Stomach (tissue), 9 donors: Measurements from ENCODE around the gene TTLL11. TPM values are rescaled to one million over a fixed set of nuclear protein-coding genes. Genes with fewer than 3 reads are reported as not detected.
"Not testable (repeated sequence)": the region's sequence is repeated elsewhere in the genome, so short reads cannot be mapped to it uniquely, and the experiment has no call there.

Source experiments
- DNase-seq, 2 donors: peaks; one replicate each; pipeline versions ENCODE4 v3.0.0 to v3.0.0-alpha.2; 2013 to 2019
- H3K27ac ChIP-seq, 5 donors: fragments of 200-600 bp in 4 of 5; sonication (generic) in 4 of 5; one replicate each; pipeline ENCODE4 v1.5.1; 2013 to 2019; ENCODE audit warnings: mild to moderate bottlenecking in 1 of 5, moderate library complexity in 1 of 5
- H3K27me3 ChIP-seq, 3 donors: fragments of 200-600 bp; sonication (generic); one replicate each; pipeline ENCODE4 v1.5.1; 2017 to 2019; ENCODE audit warnings: mixed run types in 1 of 3
- H3K36me3 ChIP-seq, 4 donors: fragments of 200-600 bp; sonication (generic); 1 replicate in 3 of 4; 2 replicates in 1 of 4; pipeline ENCODE4 v1.5.1; 2016 to 2019
- H3K4me1 ChIP-seq, 4 donors: fragments of 200-600 bp; sonication (generic); one replicate each; pipeline ENCODE4 v1.5.1; 2016 to 2019
- H3K4me3 ChIP-seq, 4 donors: fragments of 200-600 bp; sonication (generic) in 3 of 4; one replicate each; pipeline ENCODE4 v1.5.1; 2016 to 2019; ENCODE audit warnings: mild to moderate bottlenecking in 1 of 4
- H3K9me3 ChIP-seq, 4 donors: fragments of 200-600 bp; sonication (generic); one replicate each; pipeline ENCODE4 v1.5.1; 2016 to 2019
- CTCF ChIP-seq, 7 experiments: fragments of 450-650 bp in 4 of 7; fragments of 200-600 bp in 3 of 7; sonication (generic) in 3 of 7; IDR thresholded peaks; one replicate each; pipeline ENCODE4 v1.5.1; 2016 to 2019; ENCODE audit warnings: antibody characterized with exemption in 7 of 7, control low read depth in 2 of 7, mild to moderate bottlenecking in 1 of 7
- EP300 ChIP-seq: sonication (generic); formaldehyde crosslinking; IDR thresholded peaks from one replicate; pipeline ENCODE4 v1.6.1; 2017; ENCODE audit warnings: antibody characterized with exemption
- POLR2A ChIP-seq, 4 donors: fragments of 450-650 bp; IDR thresholded peaks; one replicate each; pipeline ENCODE4 v1.6.1; 2016; ENCODE audit warnings: antibody characterized with exemption in 4 of 4, control low read depth in 2 of 4, mild to moderate bottlenecking in 1 of 4, moderate library complexity in 1 of 4
- POLR2AphosphoS5 ChIP-seq, 3 donors: sonication (generic); formaldehyde crosslinking; IDR thresholded peaks; one replicate each; pipeline ENCODE4 v1.6.1; 2016; ENCODE audit warnings: antibody characterized with exemption in 3 of 3
- WGBS, 5 donors: extraction: QIAGEN DNeasy Blood & Tissue Kit in 3 of 5; methylation state at CpG; one replicate each; pipeline versions ENCODE4 v1.1.5 to v1.1.7; 2013 to 2018; 5-methylcytosine and 5-hydroxymethylcytosine counted together
- intact Hi-C: fragments of 100-400 bp; cut with DNase I; formaldehyde crosslinking; loops from one replicate; pipeline ENCODE4 v1.15.1; 2023; ENCODE audit warnings: low total_unique reads
- polyA plus RNA-seq, 3 donors: library from polyadenylated mRNA; stranded (reverse); fragments of 200-250 nt; gene quantifications; one replicate each; pipeline ENCODE4 v1.2.3, GENCODE V29; 2013
- total RNA-seq, 5 donors: library from RNA; depleted of rRNA; stranded (reverse); fragments of >200 nt; gene quantifications; one replicate each; pipeline versions ENCODE4 v1.1.0 to v1.2.3, GENCODE V29; 2014 to 2016
- donor health status: healthy with polysubstance abuse.
- donor health status: Bipolar disorder and iron deficiency.
- donor health status: healthy.

Gene TTLL11
- total and polyA plus RNA-seq, 8 donors, result 3.6 to 18.2 (median 9.4) TPM

- Histone ChIP-seq H3K36me3 (no peaks in the 10 kb centered on the region), H3K27ac (no peak overlapping the region), H3K4me1 (peaks cover 0 to 5% (median 0%) of the 10 kb centered on the region in 4 donors), H3K9me3 (peaks cover 0 to 4% (median 0%) of the 10 kb centered on the region in 4 donors), H3K4me3 (no peak overlapping the region), H3K27me3 (no peaks in the 10 kb centered on the region)
- DNase-seq, result no peak
- WGBS, 5 donors, result 79 to 90% (median 84%) methylated on average over 20 to 27 of the region's 27 CpGs
- TF ChIP-seq EP300 (no peak), POLR2A (IDR thresholded peaks at IDR 0.05) (no peak), CTCF (IDR thresholded peaks at IDR 0.05) (no peak), POLR2AphosphoS5 (IDR thresholded peaks at IDR 0.05) (no peak)
- intact Hi-C loops, result no loop called here
These were observed 196.6 kb downstream of the TTLL11 start for GRCh38 chr9:121896545-121896943.

GRCh38 chr9:121895818-121896544 is 197.1 kb downstream of the TTLL11 start:
- DNase-seq, result peak; percentile 76 to 78
- Histone ChIP-seq H3K4me3 (no peak overlapping the region), H3K36me3 (no peaks in the 10 kb centered on the region), H3K27ac (no peak overlapping the region), H3K27me3 (no peaks in the 10 kb centered on the region), H3K4me1 (peaks cover 0 to 3% (median 0%) of the 10 kb centered on the region in 4 donors), H3K9me3 (peaks cover 0 to 4% (median 0%) of the 10 kb centered on the region in 4 donors)
- intact Hi-C loops, result no loop called here
- TF ChIP-seq CTCF (IDR thresholded peaks at IDR 0.05) (peak in 1 of 7 experiments; percentile 16), POLR2AphosphoS5 (IDR thresholded peaks at IDR 0.05) (no peak)
- 31 to 44% (median 42%) methylated on average over 12 of the region's 12 CpGs for WGBS, 5 donors

- 51 to 85% (median 71%) methylated on average over 7 of the region's 7 CpGs for WGBS, 5 donors
- Histone ChIP-seq H3K27ac (no peak overlapping the region), H3K9me3 (peaks cover 0 to 4% (median 0%) of the 10 kb centered on the region in 4 donors), H3K4me3 (no peak overlapping the region), H3K36me3 (no peaks in the 10 kb centered on the region), H3K27me3 (no peaks in the 10 kb centered on the region), H3K4me1 (peaks cover 0 to 3% (median 0%) of the 10 kb centered on the region in 4 donors)
- DNase-seq, result no peak
- intact Hi-C loops, result no loop called here
- TF ChIP-seq EP300, result no peak
- no peak for TF ChIP-seq POLR2AphosphoS5 (IDR thresholded peaks at IDR 0.05)
- no peak for TF ChIP-seq CTCF (IDR thresholded peaks at IDR 0.05)
- no peak for TF ChIP-seq POLR2A (IDR thresholded peaks at IDR 0.05)
These were observed 197.8 kb downstream of the TTLL11 start for GRCh38 chr9:121895358-121895757.

- H3K27me3 ChIP-seq, H3K27ac ChIP-seq, H3K9me3 ChIP-seq, H3K4me1 ChIP-seq, intact Hi-C loops, H3K4me3 ChIP-seq, H3K36me3 ChIP-seq, DNase-seq: not testable (repeated sequence)
- 43 to 96% (median 69%) methylated on average over 2 of the region's 2 CpGs for WGBS, 5 donors
These were observed 198.7 kb downstream of the TTLL11 start for GRCh38 chr9:121894380-121894779.

GRCh38 chr9:121893786-121894185 is 199.3 kb downstream of the TTLL11 start:
- no peak for DNase-seq
- Histone ChIP-seq H3K27ac (no peak overlapping the region), H3K4me3 (no peak overlapping the region), H3K27me3 (no peaks in the 10 kb centered on the region), H3K4me1 (peaks cover 0 to 3% (median 0%) of the 10 kb centered on the region in 4 donors), H3K9me3 (no peaks in the 10 kb centered on the region), H3K36me3 (no peaks in the 10 kb centered on the region)
- intact Hi-C loops, result no loop called here
- WGBS, 5 donors, result 74 to 86% (median 85%) methylated on average over 3 of the region's 3 CpGs
- TF ChIP-seq EP300 (no peak), POLR2A (IDR thresholded peaks at IDR 0.05) (no peak), CTCF (IDR thresholded peaks at IDR 0.05) (no peak), POLR2AphosphoS5 (IDR thresholded peaks at IDR 0.05) (no peak)
